HG03342 (cell line): ENCODE results near the gene JMJD8.
"Not testable (repeated sequence)": the region's sequence is repeated elsewhere in the genome, so short reads cannot be mapped to it uniquely, and the experiment has no call there.

Experiments
- ATAC-seq: cut with Tn5 transposase; IDR thresholded peaks from one replicate; pipeline ENCODE4 v1.9.1; 2021; ENCODE audit warnings: mild to moderate bottlenecking, moderate library complexity; ENCODE audit not compliant: unreplicated experiment

Gene JMJD8

DNA sequence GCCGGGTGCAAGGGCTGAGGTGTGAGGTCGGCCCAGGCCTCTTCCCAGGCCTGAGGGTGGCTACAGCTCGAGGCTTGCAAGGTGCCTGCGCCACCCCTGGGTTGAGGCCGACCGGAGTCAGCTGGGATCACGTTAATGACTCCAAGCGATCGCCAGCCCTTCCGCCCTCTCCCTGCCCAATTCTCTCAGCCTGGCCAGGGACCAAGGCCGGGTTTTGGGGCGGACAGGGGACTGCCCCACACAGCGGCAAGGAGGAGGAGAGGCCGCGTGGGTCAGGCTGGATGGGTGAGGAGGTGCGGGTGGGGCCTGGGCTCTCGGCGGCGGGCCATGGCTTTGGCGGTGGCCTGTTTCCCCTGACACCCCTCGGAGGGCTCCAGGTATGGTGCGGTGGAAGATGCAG, 9.2 kb upstream of the JMJD8 start:
- no peak for ATAC-seq

DNA sequence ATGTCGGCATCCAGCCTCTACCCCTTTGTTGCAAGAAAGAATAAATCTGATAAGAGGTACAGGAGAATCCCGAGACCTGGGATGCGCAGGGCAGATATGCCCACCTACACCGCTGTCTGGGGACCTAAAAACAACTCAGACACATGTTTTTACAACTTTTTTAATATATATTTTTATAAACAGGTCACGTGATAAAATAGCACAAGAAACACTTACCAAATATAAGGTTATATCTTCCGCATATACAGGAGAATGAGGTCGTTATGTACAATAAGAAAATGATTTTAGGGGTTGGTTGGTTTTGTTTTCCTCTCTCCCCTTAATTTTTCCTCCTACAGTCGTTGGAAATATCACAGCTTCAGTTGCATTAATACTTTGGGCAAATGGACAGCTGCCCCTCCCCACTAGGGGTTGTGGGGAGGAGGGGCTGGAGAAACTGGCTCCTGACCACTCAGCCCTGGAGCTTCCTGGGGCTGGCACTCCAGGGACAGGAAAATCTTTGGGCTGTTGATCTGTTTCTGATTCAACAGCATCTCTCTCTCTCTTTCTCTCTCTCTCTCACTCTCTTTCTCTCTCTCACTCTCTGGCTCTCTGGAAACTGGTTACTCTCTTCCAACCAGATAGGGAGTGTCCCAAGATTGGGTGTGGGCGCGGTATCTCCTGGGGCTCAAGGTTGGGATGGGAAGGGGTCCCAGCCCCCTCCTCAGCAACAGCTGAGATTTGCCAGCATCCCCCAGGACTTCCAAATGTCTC, 8.4 kb upstream of the JMJD8 start:
- no peak for ATAC-seq

DNA sequence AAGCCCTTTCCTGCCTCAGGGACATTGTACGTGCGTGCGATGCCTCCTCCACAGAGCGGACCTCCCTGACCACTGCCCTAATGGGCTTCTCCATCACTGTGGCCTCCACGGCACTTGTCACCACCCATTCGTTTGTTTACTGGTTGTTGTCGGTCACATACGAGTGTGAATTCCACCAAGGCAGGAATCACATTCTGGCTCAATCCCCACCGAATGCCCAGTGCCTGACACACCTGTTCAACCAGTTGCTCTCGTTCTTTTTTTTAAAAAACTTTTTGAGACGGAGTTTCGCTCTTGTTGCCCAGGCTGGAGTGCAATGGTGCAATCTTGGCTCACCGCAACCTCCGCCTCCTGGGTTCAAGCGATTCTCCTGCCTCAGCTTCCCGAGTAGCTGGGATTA, 7.1 kb upstream of the JMJD8 start:
- ATAC-seq = not testable (repeated sequence)

DNA sequence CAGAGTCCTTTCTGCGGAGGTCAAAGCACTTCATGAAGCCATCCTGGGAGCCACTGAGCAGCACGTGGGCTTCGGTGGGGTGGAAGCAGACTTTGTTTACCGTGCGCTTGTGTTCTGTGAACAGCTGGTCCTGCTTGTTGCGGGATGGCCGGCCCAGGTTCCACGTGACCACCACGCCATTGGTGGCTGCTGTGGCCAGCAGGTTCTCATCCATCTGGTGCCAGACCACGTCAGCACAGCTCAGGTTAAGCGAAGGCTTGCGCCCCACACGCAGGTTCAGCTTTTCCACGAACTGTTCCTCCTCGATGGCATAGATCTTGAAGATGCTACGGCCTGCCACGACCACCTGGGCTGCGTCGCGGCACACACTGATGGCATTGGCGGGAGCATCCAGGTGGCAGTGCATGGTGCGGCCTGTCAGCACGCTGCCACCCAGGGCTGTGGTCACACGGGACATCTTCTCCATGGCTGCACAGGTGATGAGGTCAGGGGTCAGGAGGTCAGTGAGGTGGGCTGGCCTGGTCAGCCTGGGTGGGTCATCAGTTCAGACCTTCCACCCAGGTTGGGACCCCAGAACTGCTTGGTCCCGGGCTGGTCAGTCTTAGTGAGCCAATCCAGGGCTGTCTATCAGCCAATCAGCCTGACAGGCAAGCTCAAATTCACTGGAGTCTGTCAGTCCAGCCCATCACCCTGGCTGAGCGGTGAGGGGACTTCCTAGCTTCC, 5.2 kb upstream of the JMJD8 start:
- ATAC-seq = no peak

DNA sequence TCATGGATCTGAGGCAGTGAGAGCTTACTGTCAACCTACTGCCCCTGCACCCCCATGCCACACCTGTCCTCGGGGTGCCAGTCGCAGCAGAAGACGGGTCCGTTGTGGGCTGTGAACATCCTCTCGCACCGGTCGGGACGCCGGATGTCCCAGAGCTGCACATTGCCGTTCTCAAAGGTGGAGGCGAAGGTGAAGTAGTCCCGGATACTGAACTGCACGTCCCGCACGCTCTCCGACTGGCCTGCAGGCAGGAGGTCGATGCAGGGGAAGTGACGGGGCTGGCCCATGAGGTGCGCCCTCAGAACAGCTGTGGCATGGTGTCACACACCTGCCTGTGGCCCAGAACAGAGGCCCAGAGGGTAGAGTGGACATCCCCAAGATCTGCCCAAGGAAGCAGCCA, 3.4 kb upstream of the JMJD8 start:
- no peak for ATAC-seq

DNA sequence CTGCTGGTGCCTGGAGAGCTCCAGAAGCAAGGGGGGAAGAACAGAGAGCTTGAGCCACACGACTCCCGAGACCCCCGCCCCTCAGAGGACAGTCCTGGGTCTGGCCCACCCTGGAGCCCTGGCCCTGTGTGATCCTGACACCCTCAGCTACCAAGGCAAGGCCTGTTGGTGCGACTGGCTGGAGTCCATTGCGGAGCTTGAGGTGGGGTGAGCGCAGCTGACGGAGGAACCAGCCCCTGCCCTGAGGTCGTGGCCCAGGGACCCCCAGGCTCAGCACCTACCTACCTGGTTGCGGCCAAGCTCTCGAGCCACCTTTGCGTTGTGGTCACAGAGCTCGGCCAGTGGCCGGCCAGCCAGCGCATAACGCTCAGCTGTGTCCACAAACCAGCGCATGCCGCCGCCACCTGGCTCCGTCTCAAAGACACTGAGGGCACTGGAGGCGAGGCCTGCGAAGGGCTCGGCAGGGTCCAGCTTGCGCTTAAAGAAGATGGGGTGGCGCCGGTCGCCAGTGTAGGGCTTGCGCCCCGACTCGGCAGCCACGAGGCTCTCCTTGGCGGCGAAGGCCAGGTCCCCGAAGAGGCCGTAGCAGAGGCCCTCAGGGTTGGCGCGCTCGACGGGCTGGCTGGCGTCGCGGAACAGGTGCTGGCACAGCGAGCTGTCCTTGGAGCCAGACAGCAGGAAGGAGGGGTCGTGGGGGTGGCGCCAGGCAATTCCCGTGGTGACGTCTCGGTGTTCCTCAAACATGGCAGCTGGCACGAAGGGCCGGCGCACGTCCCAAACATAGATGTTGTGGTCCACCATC, 2.5 kb upstream of the JMJD8 start:
- ATAC-seq = no peak

DNA sequence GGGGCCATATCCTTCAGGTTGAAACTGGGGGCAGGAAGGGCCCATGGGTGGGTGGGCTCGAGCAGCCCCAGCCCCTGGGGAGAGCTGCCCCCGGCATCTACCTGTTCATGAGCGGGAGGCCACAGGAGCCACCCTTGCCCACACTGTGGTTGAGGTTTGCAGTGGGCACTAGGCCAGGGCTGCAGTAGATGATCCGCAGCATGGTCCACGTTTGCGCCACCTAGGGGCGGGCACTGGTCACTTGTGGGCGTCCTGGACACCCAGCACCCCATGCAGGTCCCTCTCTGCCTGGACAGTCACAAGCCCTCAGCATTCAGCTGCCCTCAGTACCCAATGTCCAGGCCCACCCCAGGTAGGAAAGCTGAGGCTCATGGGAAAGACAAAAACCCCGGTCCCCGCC, 1.8 kb upstream of the JMJD8 start:
- ATAC-seq = no peak

DNA sequence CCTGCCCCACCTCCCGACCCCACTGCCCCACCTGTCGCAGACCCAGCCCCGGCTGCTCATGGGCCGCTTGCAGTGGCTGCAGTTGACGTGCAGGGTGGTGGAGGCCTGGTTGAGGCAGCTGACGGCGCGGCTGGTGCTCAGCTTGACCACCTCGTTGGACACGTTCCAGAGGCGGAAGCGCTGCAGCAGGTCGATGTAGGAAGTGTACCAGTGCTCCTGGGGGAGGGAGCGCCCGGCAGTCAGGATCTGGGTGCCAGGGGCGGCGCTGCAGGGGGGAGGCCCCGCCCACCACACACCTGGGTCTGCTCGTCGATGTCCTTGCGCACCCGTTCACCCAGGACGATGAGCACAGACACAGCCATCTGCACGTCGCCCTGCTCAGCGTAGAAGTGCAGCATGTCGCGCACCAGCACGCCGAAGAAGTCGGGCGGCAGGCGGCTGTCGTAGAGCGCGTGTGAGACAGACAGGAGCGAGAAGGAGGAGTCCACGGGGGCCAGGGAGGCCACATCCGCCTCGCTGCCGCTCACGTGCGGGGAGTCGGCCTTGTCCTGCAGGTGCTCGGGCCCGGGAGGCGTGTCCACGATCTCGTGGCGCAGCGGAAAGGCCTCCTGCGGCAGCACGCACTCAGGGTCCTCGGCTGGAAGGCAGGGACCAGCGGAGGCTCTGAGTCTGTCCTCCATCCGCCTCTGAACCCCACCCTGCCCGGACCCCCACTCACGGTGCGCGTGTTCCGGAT, 995 bp upstream of the JMJD8 start:
- ATAC-seq = no peak

DNA sequence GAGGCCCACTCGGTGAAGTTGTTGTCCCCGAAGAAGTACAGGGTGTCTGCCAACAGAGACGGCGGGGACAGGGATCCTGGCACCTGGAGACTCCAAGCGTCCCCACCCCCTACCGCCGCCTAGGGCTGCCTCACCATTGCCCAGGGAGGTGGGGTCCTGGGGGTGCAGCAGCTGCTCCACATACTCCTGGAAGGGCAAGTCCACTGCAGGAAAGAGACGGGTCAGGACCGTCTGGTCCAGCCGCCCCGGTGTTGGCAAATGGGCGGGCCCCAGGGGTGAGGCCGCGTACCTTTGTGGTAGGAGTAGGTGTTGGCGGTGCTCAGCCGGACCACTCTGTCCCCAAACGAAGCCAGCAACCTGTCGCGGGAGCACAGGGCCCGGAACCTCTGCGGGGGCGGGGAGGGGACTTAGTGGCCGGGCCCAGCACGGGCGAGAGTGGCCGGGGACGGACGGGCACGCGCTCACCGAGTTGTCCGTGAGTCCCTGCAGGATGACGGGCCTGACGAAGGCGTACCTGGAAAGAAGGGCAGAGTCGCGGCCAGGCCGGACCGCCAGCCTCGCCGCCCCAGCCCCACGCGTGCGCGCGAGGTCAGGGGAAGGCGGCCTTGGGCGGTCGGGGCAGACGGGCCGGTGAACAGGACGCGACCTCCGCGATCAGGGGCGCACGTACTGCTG, 601 bp downstream of the JMJD8 start:
- no peak for ATAC-seq

DNA sequence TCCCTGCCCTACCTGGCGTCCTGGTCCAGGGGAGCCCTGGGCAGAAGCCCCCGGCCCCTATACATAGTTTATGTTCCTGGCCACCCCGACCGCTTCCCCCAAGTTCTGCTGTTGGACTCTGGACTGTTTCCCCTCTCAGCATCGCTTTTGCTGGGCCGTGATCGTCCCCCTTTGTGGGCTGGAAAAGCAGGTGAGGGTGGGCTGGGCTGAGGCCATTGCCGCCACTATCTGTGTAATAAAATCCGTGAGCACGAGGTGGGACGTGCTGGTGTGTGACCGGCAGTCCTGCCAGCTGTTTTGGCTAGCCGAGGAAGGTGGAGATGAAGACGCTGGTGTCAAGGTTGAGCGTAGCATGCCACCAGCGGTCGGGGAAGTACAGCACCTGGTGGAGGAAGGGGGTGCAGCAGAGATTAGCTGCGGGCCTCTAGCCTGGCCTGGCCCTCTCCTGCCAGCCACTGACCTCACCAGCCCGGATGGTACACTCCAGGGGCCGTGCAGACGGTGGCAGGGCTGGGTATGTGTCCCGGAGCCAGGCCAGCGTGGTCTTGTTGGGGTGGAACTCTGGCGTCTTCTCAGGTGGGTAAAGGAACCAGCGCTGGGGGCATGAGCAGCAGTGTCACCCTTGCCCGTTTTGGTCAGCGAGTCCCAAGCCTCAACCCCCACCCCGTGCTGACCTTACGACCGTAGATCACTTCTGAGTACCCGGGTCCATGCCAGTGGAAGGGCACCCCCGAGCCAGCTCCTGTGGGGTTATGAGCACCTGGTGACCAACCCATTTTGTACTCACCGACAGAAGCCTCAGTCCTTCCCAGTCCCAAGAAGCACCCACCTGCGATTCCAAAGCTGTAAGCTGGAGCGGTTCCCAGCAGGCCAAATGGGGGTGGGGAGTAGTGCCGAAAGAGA, 1.4 kb downstream of the JMJD8 start:
- ATAC-seq = no peak

DNA sequence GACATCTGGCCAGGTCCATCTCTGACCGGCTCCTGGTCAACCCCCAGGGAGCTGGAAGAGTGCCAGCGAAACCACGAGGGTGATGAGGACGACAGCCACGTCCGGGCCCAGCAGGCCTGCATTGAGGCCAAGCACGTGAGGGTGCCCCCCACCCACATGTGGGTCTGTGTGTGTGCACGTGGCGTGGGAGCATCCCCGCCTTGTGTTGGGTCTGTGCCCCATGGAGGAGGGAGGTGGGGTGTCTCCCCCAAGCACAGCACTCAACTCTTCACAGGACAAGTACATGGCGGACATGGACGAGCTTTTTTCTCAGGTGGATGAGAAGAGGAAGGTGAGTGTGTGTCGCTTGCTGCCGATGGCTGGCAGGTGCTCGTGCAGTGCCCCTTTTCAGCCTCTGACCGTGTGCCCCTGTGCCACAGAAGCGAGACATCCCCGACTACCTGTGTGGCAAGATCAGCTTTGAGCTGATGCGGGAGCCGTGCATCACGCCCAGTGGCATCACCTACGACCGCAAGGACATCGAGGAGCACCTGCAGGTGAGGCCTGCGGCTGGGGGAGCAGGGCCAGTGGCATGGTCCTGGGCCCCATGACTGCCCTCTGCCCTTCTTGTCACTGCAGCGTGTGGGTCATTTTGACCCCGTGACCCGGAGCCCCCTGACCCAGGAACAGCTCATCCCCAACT, 2.2 kb downstream of the JMJD8 start:
- ATAC-seq = no peak

DNA sequence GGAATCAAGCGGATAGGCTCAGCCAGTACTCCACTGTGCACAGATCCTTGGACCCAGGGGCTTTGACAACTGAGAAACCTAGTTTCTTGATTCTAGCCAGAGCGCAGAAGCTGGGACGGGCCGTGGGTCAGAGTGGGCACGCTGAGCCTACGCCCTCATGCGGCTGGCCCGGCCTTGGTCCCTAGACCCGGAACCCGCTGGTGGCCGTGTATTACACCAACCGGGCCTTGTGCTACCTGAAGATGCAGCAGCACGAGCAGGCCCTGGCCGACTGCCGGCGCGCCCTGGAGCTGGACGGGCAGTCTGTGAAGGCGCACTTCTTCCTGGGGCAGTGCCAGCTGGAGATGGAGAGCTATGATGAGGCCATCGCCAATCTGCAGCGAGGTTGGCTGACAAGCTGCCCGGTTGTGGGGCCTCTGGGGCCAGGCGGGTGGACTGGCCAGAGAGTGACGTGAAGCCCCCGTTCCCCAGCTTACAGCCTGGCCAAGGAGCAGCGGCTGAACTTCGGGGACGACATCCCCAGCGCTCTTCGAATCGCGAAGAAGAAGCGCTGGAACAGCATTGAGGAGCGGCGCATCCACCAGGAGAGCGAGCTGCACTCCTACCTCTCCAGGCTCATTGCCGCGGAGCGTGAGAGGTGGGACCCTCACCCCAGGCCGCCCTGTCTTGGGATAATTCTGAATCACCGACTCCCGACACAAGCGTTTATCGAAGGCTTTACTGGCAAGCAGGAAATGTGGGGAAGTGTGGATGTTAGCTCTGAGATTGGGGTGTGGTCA, 3.0 kb downstream of the JMJD8 start:
- ATAC-seq = no peak

DNA sequence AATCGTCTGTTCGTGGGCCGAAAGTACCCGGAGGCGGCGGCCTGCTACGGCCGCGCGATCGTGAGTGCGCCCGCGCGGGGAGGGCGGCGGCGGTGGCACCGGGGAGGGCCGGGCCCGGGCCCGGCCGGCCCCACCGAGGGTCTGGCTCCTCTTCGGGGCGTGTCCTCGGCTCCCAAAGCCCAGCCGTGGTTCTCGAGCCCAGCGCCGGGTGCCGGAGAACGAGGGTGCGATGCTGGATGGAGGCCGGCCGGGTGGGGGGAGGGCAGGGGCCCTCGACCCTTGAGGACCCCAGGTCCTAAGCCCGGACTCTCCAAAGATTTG, 3.5 kb downstream of the JMJD8 start:
- no peak for ATAC-seq

DNA sequence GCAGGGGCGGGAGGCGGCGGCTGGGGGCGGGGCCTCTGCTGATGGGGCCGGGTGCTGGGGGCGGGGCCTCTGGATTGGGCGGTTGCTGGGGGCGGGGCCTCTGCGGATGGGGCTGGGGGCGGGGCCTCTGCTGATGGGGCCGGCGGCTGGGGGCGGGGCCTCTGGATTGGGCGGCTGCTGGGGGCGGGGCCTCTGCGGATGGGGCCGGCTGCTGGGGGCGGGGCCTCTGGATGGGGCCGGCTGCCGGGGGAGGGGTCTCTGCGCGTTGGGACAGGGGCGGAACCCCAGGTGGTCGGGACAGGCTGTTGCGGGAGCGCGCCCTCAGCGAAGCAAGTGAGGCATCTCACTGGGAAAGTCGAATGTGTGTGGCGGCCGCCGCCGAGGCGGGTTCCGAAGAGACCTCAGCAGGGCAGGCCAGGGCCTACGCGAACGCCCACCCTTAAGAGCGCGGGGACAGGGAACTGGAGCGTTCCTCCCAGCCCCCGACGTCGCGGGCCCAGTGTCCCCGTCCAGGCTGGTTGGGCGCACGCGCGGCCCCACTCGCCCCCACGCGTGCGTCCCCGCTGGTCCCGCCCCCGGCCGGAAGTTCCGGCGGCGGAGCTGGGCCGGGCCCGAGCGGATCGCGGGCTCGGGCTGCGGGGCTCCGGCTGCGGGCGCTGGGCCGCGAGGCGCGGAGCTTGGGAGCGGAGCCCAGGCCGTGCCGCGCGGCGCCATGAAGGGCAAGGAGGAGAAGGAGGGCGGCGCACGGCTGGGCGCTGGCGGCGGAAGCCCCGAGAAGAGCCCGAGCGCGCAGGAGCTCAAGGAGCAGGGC, 4.1 kb downstream of the JMJD8 start, which contains the start of gene STUB1:
STUB1 (plus strand) TSS at position 597 of the 811 bp plus-strand sequence; CDS start at position 713, 116 bp downstream.
- ATAC-seq = peak; percentile 31

DNA sequence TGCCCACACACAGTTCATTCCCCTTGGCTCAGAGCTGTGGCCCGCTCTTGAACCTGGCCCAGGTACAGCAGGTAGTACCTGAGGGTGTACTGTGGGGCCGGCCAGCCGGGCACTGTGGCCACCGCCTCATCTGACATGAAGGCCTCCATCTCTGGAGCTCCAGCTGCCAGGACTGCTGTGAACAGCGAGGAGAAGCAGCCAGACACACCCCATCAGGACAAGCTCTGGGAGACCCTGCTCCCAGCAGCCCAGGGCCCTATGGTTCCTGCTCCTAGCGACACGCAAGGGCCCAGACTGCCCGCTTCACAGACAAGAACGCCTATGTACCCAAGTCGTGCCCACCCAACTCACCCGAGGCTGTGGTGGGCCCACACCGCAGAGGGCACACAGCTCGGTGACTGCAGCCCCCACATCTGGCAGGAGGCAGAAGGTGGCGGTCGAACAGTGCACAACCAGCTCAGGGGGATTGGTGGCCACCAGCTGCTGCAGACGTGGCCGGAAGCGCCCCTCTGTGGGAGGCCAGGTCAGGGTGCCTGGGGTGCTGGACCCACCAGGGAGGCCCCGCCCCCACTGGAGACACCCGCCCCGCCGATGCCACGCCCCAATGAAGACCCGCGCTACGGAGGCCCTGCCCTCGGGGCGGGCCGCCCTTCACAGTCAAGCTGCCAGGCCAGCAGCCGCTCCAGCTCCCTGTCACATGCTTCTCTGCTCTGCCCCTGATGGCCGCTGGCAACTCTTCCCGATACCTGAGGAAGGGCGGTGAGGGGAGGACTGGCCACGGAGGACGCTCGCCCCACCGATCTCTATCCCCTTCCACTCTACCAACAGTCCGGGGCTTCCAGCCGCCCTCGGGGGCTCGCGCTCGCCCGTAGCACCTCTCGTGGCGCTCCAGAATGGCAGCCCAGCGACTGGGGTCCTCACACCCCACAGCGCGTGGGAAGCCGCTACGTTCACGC, 5.0 kb downstream of the JMJD8 start:
- no peak for ATAC-seq

DNA sequence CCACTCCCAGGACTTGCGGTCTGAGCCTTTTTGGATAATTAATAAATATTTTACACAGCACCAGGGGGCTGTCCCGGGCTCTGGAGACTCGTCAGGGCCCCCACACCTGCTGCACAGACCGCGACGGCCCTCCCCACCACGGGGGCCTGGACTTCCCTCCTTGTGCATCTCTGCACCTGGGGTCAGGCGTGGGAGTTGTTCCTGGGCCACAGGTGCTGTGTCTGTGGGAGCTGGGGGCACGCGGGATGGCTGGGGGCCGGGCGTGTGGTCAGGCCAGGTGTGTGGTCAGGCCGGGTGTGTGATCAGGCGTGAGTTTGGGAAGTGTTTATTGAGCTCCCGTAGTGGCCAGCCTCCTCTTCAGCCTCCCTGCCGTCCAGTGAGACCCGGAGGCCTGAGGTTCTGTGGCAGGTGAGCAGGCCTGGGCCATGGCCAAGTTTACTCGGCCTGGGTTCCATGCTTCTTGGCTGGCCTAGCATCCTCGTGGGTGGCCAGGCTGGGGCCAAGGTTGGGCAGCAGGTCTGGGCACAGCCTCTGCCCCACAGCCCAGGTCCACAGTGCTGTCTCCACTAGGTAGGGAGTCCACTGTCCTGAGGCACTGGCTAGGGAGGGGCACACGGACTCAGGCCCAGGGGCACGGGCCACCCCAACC, 5.8 kb downstream of the JMJD8 start:
- ATAC-seq = no peak
